Neural progenitor cell (in vitro differentiated cells): ENCODE data around the gene CSNK1G2.

Experiments used
- EZH2 ChIP-seq: fragments of 200-600 bp; sonication (generic); IDR thresholded peaks from 2 replicates; pipeline ENCODE4 v1.6.1; 2017; ENCODE audit warnings: antibody characterized with exemption, mild to moderate bottlenecking, moderate library complexity
- TF ChIP-seq, protein P1 (sequence below): fragments of 200-600 bp; sonication (generic); IDR thresholded peaks from 2 replicates; pipeline ENCODE4 v1.5.1; 2017; ENCODE audit warnings: antibody characterized with exemption, mild to moderate bottlenecking

DNA sequence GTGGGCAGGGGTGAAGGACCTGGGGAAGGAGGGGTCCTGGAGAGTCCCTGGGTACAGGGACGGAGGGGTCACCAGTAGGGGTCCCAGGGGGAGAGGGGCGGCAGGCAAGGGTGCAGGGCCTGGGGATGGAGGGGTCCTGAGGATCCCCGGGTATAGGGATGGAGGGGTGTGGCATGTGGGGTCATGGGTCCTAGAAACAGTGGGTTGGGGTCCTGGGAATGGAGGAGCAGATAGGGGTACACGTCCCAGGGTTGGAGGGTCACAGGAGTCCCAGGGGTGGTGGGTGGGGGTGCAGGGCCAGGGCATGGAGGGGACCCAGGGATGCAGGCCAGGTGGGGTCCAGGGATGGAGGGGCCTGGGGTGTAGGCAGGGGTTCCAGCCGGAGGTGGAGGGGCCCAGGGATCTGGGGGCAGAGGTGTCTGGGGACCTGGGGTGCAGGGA is 73.2 kb downstream of the CSNK1G2 start:
- TF ChIP-seq, protein P1, sequence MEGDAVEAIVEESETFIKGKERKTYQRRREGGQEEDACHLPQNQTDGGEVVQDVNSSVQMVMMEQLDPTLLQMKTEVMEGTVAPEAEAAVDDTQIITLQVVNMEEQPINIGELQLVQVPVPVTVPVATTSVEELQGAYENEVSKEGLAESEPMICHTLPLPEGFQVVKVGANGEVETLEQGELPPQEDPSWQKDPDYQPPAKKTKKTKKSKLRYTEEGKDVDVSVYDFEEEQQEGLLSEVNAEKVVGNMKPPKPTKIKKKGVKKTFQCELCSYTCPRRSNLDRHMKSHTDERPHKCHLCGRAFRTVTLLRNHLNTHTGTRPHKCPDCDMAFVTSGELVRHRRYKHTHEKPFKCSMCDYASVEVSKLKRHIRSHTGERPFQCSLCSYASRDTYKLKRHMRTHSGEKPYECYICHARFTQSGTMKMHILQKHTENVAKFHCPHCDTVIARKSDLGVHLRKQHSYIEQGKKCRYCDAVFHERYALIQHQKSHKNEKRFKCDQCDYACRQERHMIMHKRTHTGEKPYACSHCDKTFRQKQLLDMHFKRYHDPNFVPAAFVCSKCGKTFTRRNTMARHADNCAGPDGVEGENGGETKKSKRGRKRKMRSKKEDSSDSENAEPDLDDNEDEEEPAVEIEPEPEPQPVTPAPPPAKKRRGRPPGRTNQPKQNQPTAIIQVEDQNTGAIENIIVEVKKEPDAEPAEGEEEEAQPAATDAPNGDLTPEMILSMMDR: no peak
- no peak for TF ChIP-seq EZH2
